DOHH2 (cell line): Measurements from ENCODE around the gene RPP40.

Experiments
- CTCF ChIP-seq: fragments of 200-600 bp; sonication (generic); IDR thresholded peaks from one replicate; pipeline ENCODE4 v1.5.1; 2014; ENCODE audit warnings: antibody characterized with exemption, mild to moderate bottlenecking, low read depth, low read length; ENCODE audit not compliant: poor library complexity, severe bottlenecking
- EZH2phosphoT487 ChIP-seq: fragments of 200-600 bp; sonication (generic); IDR thresholded peaks from 2 replicates; pipeline ENCODE4 v1.6.1; 2017; ENCODE audit warnings: borderline replicate concordance, mild to moderate bottlenecking, antibody characterized with exemption, low read length, moderate library complexity, mixed read lengths

GRCh38 chr6:4950836-4951533 lies 52.9 kb downstream of the RPP40 start:
- TF ChIP-seq CTCF (no peak), EZH2phosphoT487 (no peak)
